GM12872 (cell line): ENCODE measurements around the gene NDEL1.

ENCODE experiments used
- CTCF ChIP-seq: IDR thresholded peaks from 3 replicates; pipeline ENCODE4 v1.5.1; 2011; ENCODE audit warnings: low read depth, mild to moderate bottlenecking, low read length, moderate library complexity; ENCODE audit not compliant: insufficient read depth

NDEL1 gene

GRCh38 chr17:8466456-8466855 is 30.8 kb downstream of the NDEL1 start:
- no peak for TF ChIP-seq CTCF

GRCh38 chr17:8466873-8467272 is 31.2 kb downstream of the NDEL1 start:
- TF ChIP-seq CTCF: no peak

- TF ChIP-seq CTCF: no peak
Measured at GRCh38 chr17:8467527-8467926, 31.8 kb downstream of the NDEL1 start.

GRCh38 chr17:8468127-8468526 is 32.4 kb downstream of the NDEL1 start:
- TF ChIP-seq CTCF: no peak

- no peak for TF ChIP-seq CTCF
Measured at GRCh38 chr17:8468980-8469379, 33.3 kb downstream of the NDEL1 start.

- no peak for TF ChIP-seq CTCF
Measured at GRCh38 chr17:8469964-8470363, 34.3 kb downstream of the NDEL1 start.

GRCh38 chr17:8470447-8471047 is 34.9 kb downstream of the NDEL1 start:
- no peak for TF ChIP-seq CTCF

GRCh38 chr17:8472663-8473062 is 37.0 kb downstream of the NDEL1 start:
- no peak for TF ChIP-seq CTCF
